Upper lobe of right lung (tissue), 1 donor: ENCODE data around the gene ANKRD44. TPM values are rescaled to one million over a fixed set of nuclear protein-coding genes. Genes with fewer than 3 reads are reported as not detected.

Experiments used
- ATAC-seq: fragments of 200-7000 bp; cut with Tn5 transposase; one replicate; pipeline ENCODE4 v1.9.1; 2020; ENCODE audit warnings: mild to moderate bottlenecking, moderate library complexity
- DNase-seq: peaks from one replicate; pipeline ENCODE4 v3.0.0-alpha.2; 2020
- H3K27ac ChIP-seq: fragments of 200-600 bp; one replicate; pipeline ENCODE4 v1.8.0; 2022
- H3K27me3 ChIP-seq: fragments of 200-600 bp; one replicate; pipeline ENCODE4 v1.8.0; 2022; ENCODE audit warnings: mild to moderate bottlenecking
- H3K36me3 ChIP-seq: fragments of 200-600 bp; one replicate; pipeline ENCODE4 v1.8.0; 2022
- H3K4me1 ChIP-seq: fragments of 200-600 bp; one replicate; pipeline ENCODE4 v1.8.0; 2022
- H3K4me3 ChIP-seq: fragments of 200-600 bp; one replicate; pipeline ENCODE4 v1.8.0; 2022; ENCODE audit warnings: mild to moderate bottlenecking
- H3K9me3 ChIP-seq: fragments of 200-600 bp; one replicate; pipeline ENCODE4 v1.8.0; 2022
- intact Hi-C: fragments of 100-400 bp; cut with DNase I; formaldehyde crosslinking; loops from one replicate; pipeline ENCODE4 v1.11.0; 2022
- total RNA-seq: library from RNA; stranded (reverse); fragmentation: NEBNext Ultra II Directional; extraction: Animal tissue kit (Norgen Biotek cat#: 25700); gene quantifications from one replicate; pipeline ENCODE4 v1.2.1, GENCODE V29; 2021
- TF ChIP-seq, protein P1 (sequence below): fragments of 200-600 bp; IDR thresholded peaks from one replicate; pipeline ENCODE4 v1.8.0; 2022; ENCODE audit warnings: antibody characterized with exemption
- donor health status: DM: no; HTN: yes; CAD: no; lungs with severe emphysema.

The ANKRD44 gene
- total RNA-seq, 1 donor from 2014 or later: 51.4 TPM

DNA sequence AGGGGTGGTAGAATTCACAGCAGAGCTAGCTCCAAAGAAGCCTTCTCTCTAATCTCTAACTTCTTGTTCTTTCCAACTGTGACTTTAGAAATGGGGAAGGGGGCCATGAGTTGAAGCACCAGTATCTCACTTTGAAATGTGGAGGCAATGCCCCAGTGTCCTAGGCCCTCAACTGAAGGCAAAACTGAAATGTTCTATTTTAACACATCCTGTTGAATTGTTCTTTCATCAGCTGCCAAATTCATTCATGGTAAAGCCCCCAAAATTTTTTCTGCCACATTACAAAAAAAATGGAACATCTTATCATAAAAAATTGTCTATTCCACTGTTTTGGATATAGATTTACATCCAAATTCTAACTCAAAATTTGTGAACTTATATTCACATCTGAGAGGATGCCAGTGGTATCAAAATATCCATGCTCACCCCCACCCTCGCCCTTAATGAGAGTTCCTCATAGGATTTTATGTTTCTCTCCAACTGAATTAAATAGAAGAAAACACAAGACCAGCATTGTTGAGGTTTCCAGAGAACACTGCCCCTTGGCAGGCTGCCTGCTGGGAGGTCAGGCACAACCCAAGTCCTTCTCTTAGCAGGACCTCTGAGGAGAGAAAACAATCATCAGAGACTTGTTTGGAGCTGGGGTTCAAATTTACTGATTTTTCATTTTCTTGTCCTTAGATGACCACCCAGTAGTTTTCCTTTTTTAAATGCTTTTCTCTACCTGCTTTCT is 236.7 kb downstream of the ANKRD44 start:
- Histone ChIP-seq H3K9me3 (no peaks in the 10 kb centered on the region), H3K27ac (no peak overlapping the region), H3K4me3 (no peak overlapping the region), H3K27me3 (no peaks in the 10 kb centered on the region), H3K4me1 (no peaks in the 10 kb centered on the region), H3K36me3 (peaks cover 14% of the 10 kb centered on the region)
- ATAC-seq: no peak
- intact Hi-C loops: no loop called here
- TF ChIP-seq, protein P1, sequence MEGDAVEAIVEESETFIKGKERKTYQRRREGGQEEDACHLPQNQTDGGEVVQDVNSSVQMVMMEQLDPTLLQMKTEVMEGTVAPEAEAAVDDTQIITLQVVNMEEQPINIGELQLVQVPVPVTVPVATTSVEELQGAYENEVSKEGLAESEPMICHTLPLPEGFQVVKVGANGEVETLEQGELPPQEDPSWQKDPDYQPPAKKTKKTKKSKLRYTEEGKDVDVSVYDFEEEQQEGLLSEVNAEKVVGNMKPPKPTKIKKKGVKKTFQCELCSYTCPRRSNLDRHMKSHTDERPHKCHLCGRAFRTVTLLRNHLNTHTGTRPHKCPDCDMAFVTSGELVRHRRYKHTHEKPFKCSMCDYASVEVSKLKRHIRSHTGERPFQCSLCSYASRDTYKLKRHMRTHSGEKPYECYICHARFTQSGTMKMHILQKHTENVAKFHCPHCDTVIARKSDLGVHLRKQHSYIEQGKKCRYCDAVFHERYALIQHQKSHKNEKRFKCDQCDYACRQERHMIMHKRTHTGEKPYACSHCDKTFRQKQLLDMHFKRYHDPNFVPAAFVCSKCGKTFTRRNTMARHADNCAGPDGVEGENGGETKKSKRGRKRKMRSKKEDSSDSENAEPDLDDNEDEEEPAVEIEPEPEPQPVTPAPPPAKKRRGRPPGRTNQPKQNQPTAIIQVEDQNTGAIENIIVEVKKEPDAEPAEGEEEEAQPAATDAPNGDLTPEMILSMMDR: no peak
- DNase-seq: no peak

DNA sequence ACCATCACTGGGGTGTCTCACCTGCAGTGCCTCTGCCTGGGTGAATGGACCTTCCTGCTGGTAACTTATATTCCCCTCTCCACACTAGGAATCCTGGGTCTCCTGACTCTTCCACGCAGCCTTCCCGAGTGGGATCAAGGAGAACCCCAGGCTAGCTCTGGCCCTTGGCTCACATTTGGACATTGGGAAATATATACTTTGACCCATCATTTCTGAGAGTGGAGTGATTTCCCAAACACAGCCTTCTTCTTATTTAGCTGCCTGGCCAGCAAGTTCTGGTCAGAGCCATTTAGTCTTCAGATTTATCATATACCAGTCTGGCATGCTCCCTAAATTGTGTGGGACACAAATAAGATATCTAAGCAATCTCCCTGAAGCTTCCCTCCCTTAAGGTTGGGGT is 237.3 kb downstream of the ANKRD44 start:
- no peak for ATAC-seq
- H3K4me3 ChIP-seq: no peak overlapping the region
- TF ChIP-seq, protein P1: no peak
- H3K36me3 ChIP-seq: peaks cover 11% of the 10 kb centered on the region
- H3K4me1 ChIP-seq: no peaks in the 10 kb centered on the region
- DNase-seq: no peak
- H3K27me3 ChIP-seq: no peaks in the 10 kb centered on the region
- intact Hi-C loops: no loop called here
- no peak overlapping the region for H3K27ac ChIP-seq
- no peaks in the 10 kb centered on the region for H3K9me3 ChIP-seq

DNA sequence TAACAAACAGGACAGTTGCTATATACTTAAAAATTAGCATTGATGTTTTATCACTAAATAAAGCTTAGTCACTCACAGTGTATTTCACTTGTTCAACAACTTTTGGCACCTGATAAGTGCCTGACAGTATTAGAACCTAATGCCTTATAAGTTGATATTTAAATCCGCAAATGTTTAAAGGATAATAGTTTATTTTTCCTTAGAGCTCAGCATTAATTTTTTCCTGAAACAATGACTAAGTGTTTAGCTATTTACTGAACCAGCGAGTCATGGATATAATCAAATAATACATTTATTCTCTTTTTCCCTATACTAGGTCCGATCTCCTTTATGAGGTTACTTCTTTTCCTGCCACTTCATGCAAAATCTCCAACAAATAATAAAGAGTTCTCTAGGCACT is 238.0 kb downstream of the ANKRD44 start:
- TF ChIP-seq, protein P1: no peak
- H3K4me1 ChIP-seq: no peaks in the 10 kb centered on the region

DNA sequence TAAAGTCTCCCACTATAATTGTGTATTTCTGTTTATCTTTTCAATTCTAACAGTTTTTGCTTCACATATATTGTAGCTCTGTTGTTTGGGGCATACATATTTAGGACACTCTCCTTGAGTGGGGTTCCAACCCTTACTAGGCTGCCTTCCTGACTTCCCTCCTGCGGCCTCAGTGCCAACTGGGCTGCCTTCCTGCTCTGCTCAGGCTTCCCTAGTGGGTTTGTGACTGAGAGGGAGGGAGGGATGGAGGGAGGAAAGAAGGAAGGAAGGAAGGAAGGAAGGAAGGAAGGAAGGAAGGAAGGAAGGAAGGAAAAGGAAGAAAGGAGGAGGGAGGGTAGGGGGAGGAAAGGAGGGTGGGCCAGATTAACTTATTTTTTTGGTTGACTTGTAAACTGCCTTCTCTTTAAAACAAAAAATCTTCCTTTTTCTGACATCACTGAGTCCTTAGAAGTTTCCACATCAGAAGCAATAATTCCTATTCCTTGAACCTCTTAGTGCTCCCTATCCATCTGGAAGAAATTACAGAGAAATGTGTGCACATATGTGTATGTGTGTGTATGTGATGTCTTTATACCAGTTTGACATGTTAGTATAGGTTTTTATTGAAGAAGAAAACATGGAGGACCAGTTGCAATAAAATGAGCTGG is 238.7 kb downstream of the ANKRD44 start:
- ATAC-seq: no peak
- TF ChIP-seq, protein P1: no peak

More for the DNA sequence above, 238.0 kb downstream of the ANKRD44 start:
- Histone ChIP-seq H3K27me3 (no peaks in the 10 kb centered on the region), H3K27ac (no peak overlapping the region), H3K4me3 (no peak overlapping the region), H3K36me3 (peaks cover 4% of the 10 kb centered on the region), H3K9me3 (no peaks in the 10 kb centered on the region)
- DNase-seq (no peak), ATAC-seq (no peak)
- intact Hi-C loops: no loop called here

DNA sequence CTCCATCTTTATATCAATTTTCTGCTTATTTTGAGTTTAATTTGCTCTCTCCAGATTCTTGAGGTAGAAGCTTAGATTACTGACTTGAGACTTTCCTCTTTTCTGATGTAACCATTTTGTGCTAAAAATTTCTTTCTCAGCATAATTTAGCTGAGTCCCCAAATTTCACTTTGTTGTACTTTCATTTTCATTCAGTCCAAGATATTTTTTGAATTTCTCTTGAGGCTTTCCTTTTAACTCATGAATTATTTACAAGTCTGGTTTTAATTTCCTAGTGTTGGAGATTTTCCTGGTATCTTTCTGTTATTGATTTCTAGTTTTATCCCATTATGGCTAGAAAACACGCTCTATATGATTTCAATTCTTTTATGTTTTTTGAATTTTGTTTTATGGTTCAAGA is 239.4 kb downstream of the ANKRD44 start:
- no peaks in the 10 kb centered on the region for H3K4me1 ChIP-seq
- H3K27ac ChIP-seq: no peak overlapping the region
- ATAC-seq (no peak), DNase-seq (no peak)
- no peaks in the 10 kb centered on the region for H3K27me3 ChIP-seq
- intact Hi-C loops: no loop called here
- no peaks in the 10 kb centered on the region for H3K9me3 ChIP-seq
- TF ChIP-seq, protein P1: no peak
- H3K36me3 ChIP-seq: no peaks in the 10 kb centered on the region
- no peak overlapping the region for H3K4me3 ChIP-seq

More for the DNA sequence above, 238.7 kb downstream of the ANKRD44 start:
- Histone ChIP-seq H3K27me3 (no peaks in the 10 kb centered on the region), H3K27ac (no peak overlapping the region), H3K4me3 (no peak overlapping the region), H3K36me3 (no peaks in the 10 kb centered on the region), H3K9me3 (no peaks in the 10 kb centered on the region), H3K4me1 (no peaks in the 10 kb centered on the region)
- intact Hi-C loops: no loop called here
- no peak for DNase-seq
